NT2/D1 (cell line): ENCODE measurements around the gene KIZ.

Experiments used
- DNase-seq: peaks from one replicate; pipeline ENCODE4 v3.0.0-alpha.2; 2011; ENCODE audit warnings: low read depth, low spot score
- H3K27me3 ChIP-seq: 2 replicates; pipeline ENCODE4 v1.6.0; 2011; ENCODE audit warnings: mild to moderate bottlenecking; ENCODE audit not compliant: insufficient read length, insufficient read depth
- H3K36me3 ChIP-seq: 2 replicates; pipeline ENCODE4 v1.6.1; 2011; ENCODE audit warnings: mild to moderate bottlenecking, low read length, mixed read lengths; ENCODE audit not compliant: insufficient read depth, insufficient read length
- H3K4me1 ChIP-seq: 2 replicates; pipeline ENCODE4 v1.5.1; 2011; ENCODE audit not compliant: insufficient read depth, insufficient read length
- H3K4me3 ChIP-seq: 2 replicates; pipeline ENCODE4 v1.5.1; 2011; ENCODE audit warnings: low read depth; ENCODE audit not compliant: insufficient read length
- H3K9ac ChIP-seq: 2 replicates; pipeline ENCODE4 v1.6.0; 2011; ENCODE audit warnings: low read depth; ENCODE audit not compliant: insufficient read length
- H3K9me3 ChIP-seq: 2 replicates; pipeline ENCODE4 v1.5.1; 2011; ENCODE audit warnings: mild to moderate bottlenecking, low read length; ENCODE audit not compliant: insufficient read depth
- SUZ12 ChIP-seq: IDR thresholded peaks from 2 replicates; pipeline ENCODE4 v1.6.1; 2011; ENCODE audit not compliant: insufficient read length, insufficient read depth; ENCODE audit errors: extremely low read depth
- YY1 ChIP-seq: IDR thresholded peaks from 2 replicates; pipeline ENCODE4 v1.6.1; 2011; ENCODE audit not compliant: insufficient read length, insufficient read depth
- ZNF274 ChIP-seq: IDR thresholded peaks from 2 replicates; pipeline ENCODE4 v1.6.1; 2011; ENCODE audit warnings: mild to moderate bottlenecking, low read depth, low read length

Gene KIZ

GRCh38 chr20:21101453-21101931 is 24.4 kb upstream of the KIZ start:
- no peaks in the 10 kb centered on the region for H3K36me3 ChIP-seq
- H3K27me3 ChIP-seq: peaks cover 90% of the 10 kb centered on the region
- no peaks in the 10 kb centered on the region for H3K9me3 ChIP-seq
- DNase-seq: no peak
- no peaks in the 10 kb centered on the region for H3K4me1 ChIP-seq
- peak overlapping the region; percentile 39 for H3K4me3 ChIP-seq
- TF ChIP-seq YY1 (no peak), SUZ12 (no peak)
- peak overlapping the region; percentile 74 for H3K9ac ChIP-seq

- Histone ChIP-seq H3K36me3 (no peaks in the 10 kb centered on the region), H3K4me1 (no peaks in the 10 kb centered on the region), H3K4me3 (peak overlapping the region; percentile 35), H3K27me3 (peaks cover 90% of the 10 kb centered on the region), H3K9me3 (no peaks in the 10 kb centered on the region), H3K9ac (peak overlapping the region; percentile 74)
- TF ChIP-seq YY1: no peak
- TF ChIP-seq ZNF274: no peak
- no peak for TF ChIP-seq SUZ12
- no peak for DNase-seq
These were observed 23.8 kb upstream of the KIZ start for GRCh38 chr20:21101932-21102575.

GRCh38 chr20:21102603-21103311 is 23.1 kb upstream of the KIZ start:
- peaks cover 90% of the 10 kb centered on the region for H3K27me3 ChIP-seq
- no peak for DNase-seq

GRCh38 chr20:21103582-21104465 is 22.1 kb upstream of the KIZ start:
- DNase-seq: no peak
- H3K9ac ChIP-seq: no peak overlapping the region
- TF ChIP-seq ZNF274 (no peak), SUZ12 (no peak), YY1 (no peak)
- H3K9me3 ChIP-seq: no peaks in the 10 kb centered on the region
- no peaks in the 10 kb centered on the region for H3K36me3 ChIP-seq
- peaks cover 90% of the 10 kb centered on the region for H3K27me3 ChIP-seq
- no peak overlapping the region for H3K4me3 ChIP-seq
- no peaks in the 10 kb centered on the region for H3K4me1 ChIP-seq

More at GRCh38 chr20:21102603-21103311, 23.1 kb upstream of the KIZ start:
- TF ChIP-seq YY1 (no peak), SUZ12 (peak; percentile 24), ZNF274 (no peak)
- no peaks in the 10 kb centered on the region for H3K4me1 ChIP-seq
- H3K9me3 ChIP-seq: no peaks in the 10 kb centered on the region
- no peaks in the 10 kb centered on the region for H3K36me3 ChIP-seq
- H3K9ac ChIP-seq: no peak overlapping the region
- H3K4me3 ChIP-seq: peak overlapping the region; percentile 35

GRCh38 chr20:21104466-21104761 is 21.5 kb upstream of the KIZ start:
- TF ChIP-seq YY1 (no peak), SUZ12 (no peak), ZNF274 (no peak)
- peaks cover 90% of the 10 kb centered on the region for H3K27me3 ChIP-seq
- H3K4me1 ChIP-seq: no peaks in the 10 kb centered on the region
- H3K9ac ChIP-seq: no peak overlapping the region
- H3K9me3 ChIP-seq: no peaks in the 10 kb centered on the region
- no peaks in the 10 kb centered on the region for H3K36me3 ChIP-seq
- no peak for DNase-seq
- H3K4me3 ChIP-seq: no peak overlapping the region

- H3K9ac ChIP-seq: no peak overlapping the region
- H3K4me3 ChIP-seq: no peak overlapping the region
- no peaks in the 10 kb centered on the region for H3K9me3 ChIP-seq
- TF ChIP-seq ZNF274 (no peak), YY1 (no peak), SUZ12 (no peak)
- no peaks in the 10 kb centered on the region for H3K4me1 ChIP-seq
- H3K27me3 ChIP-seq: peaks cover 90% of the 10 kb centered on the region
- no peaks in the 10 kb centered on the region for H3K36me3 ChIP-seq
- DNase-seq: no peak
These were observed 21.0 kb upstream of the KIZ start for GRCh38 chr20:21104921-21105320.
